Subcutaneous adipose tissue (tissue), 4 donors: ENCODE measurements around the gene GRAMD1C. TPM values are rescaled to one million over a fixed set of nuclear protein-coding genes. Genes with fewer than 3 reads are reported as not detected.

Experiments
- total RNA-seq, 4 donors: library from RNA; depleted of rRNA; stranded (reverse); fragments of >200 nt; gene quantifications; one replicate each; pipeline ENCODE4 v1.1.0, GENCODE V29; 2016
- TF ChIP-seq, protein P1 (sequence below): fragments of 450-650 bp; IDR thresholded peaks from one replicate; pipeline ENCODE4 v1.5.1; 2016; ENCODE audit warnings: low read depth, mild to moderate bottlenecking, control low read depth, antibody characterized with exemption, moderate library complexity

The GRAMD1C gene
- total RNA-seq, 4 donors from 2014 or later: 0.88 to 4.0 (median 1.8) TPM

DNA sequence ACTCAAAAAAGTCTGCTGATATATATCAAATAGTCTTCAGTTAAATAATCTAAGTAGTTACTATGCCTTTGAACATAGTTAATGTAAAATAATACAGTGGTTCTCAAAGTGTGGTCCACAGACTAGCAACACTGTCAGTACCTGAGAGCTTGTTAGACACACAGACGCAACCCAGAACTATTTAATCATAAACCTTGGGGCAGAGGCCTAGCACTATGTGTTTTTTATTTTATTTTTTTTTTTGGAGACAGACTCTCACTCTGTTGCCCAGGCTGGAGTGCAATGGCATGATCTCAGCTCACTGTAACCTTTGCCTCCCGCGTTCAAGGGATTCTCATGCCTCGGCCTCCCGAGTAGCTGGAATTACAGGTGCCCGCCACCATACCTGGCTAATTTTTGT lies 34.7 kb downstream of the GRAMD1C start:
- TF ChIP-seq, protein P1, sequence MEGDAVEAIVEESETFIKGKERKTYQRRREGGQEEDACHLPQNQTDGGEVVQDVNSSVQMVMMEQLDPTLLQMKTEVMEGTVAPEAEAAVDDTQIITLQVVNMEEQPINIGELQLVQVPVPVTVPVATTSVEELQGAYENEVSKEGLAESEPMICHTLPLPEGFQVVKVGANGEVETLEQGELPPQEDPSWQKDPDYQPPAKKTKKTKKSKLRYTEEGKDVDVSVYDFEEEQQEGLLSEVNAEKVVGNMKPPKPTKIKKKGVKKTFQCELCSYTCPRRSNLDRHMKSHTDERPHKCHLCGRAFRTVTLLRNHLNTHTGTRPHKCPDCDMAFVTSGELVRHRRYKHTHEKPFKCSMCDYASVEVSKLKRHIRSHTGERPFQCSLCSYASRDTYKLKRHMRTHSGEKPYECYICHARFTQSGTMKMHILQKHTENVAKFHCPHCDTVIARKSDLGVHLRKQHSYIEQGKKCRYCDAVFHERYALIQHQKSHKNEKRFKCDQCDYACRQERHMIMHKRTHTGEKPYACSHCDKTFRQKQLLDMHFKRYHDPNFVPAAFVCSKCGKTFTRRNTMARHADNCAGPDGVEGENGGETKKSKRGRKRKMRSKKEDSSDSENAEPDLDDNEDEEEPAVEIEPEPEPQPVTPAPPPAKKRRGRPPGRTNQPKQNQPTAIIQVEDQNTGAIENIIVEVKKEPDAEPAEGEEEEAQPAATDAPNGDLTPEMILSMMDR: no peak

DNA sequence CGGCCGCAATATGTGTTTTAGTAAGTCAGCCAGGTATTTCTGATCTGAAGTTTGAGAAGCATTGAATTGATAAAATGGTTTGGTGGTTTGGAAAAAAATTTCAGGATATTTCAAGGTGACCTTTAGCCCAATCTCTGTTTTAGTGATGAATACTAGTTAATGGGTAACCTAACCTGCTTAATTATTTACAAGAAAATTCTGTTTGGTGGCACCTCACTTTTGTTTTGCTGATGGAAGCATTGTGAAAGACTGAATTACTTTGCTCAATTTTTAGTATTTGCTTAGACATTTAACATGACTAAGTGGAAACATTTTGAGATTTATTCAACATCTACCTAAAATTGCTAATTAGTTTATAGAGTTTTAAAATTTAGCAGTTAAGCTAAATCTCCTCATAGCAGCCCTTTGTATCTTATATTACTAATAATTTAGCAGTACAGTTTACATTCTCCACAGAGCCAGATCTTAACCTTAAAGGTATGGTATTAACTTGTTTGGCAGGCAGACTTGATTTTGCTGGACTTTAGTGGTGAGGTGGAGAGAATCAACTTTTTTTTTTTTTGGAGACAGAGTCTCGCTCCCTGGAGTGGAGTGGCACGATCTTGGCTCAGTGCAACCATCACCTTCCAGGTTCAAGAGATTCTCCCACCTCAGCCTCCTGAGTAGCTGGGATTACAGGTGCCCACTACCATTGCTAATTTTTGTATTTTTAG lies 35.4 kb downstream of the GRAMD1C start:
- TF ChIP-seq, protein P1: no peak

- TF ChIP-seq, protein P1: no peak
Observed at GRCh38 chr3:113878403-113878802, 39.8 kb downstream of the GRAMD1C start.

DNA sequence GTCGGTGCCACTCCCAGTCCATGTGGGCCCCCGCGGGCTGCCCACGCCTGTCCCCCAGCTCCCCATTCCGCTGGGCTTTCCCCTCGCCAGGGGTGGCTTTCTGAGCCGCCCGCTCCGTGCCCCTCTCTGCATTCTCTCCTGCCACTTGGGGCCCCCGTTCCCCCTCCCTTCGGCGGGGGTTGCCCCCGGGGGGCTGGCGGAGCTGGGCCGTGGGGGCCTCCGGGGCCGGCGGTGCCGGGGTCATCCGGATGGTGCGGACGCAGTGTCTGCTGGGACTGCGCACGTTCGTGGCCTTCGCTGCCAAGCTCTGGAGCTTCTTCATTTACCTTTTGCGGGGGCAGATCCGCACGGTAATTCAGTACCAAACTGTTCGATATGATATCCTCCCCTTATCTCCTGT lies 46.5 kb downstream of the GRAMD1C start:
- TF ChIP-seq, protein P1: no peak

- TF ChIP-seq, protein P1: no peak
Observed at GRCh38 chr3:113890256-113890900, 51.8 kb downstream of the GRAMD1C start.

DNA sequence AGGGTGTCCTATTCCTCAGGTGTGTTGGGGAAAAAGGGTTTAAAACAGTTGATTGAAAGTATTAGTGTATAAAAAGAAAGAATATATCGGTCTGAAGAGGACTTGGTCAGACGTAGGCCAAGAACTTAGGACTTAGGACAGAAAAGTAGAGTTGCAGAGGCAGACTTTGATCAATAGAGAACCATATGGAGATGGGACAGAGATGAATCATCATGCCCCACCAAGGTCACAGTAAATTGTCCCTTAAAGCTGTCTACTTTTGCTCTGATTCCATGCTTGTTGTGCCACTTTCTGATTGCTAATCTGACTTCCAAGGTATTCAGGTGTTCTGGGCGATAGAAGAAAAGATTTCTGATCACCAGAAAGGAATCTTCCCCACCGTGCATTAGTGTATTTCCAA lies 56.3 kb downstream of the GRAMD1C start:
- TF ChIP-seq, protein P1: no peak

GRCh38 chr3:113895964-113896363 lies 57.4 kb downstream of the GRAMD1C start:
- TF ChIP-seq, protein P1: no peak
